ENCODE results near the gene TEX44.
"Not testable (repeated sequence)": the region's sequence is repeated elsewhere in the genome, so short reads cannot be mapped to it uniquely, and the experiment has no call there.

Gene TEX44

DNA sequence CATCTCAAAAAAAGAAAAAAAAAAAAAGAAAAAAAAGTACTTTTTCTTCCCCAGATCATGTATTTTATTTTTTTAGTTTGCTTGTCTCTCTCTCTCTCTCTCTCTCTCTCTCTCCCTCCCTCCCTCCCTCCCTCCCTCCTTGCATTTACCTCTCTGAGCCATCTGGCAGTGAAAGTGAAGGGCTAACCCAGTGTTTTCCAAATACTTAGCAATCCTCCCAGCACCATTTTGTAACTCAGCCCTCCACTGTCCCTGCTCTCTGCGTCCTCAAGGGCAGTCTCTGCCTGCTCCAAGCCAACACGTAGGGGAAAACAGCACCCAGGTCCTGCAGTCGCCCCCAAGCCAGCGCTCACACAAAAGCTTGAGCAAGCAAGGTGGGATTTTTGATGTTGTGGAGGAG lies 19.6 kb upstream of the TEX44 start:
- DNase-seq = no peak

DNA sequence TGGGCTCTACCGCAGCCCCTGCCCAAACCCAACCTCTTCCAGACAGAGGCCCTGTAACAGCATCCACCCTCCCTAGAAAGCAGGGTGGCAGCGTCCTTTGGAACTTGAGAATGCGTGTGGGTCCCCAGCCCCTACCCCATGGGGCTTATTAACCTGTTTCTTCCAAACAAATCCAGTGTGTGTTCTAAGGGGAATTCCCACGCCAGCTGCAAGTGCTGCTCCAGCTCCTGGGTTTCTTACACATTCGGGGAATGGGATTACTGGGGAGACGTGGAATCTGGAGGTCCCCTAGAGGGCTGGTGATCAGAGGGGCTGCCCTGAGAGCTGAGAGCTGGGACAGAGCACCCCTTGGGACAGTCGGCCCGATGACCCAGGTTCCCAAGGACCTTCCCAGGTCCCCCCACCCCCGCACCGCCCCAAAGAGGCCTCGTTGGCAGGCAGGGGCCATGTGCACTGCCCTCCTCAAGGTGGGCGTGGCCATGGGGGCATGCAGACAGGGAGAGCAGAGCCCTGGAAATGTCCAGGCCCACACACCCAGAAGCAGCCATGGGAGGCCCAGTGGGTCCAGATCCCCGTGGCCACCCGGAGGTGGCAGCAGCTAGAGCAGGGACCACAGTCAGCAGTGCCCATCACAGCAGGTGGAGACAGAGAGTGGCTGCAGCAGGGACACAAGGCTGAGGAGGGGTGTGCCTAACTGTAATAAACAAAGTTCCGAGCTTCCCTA lies 18.8 kb upstream of the TEX44 start:
- DNase-seq = no peak

DNA sequence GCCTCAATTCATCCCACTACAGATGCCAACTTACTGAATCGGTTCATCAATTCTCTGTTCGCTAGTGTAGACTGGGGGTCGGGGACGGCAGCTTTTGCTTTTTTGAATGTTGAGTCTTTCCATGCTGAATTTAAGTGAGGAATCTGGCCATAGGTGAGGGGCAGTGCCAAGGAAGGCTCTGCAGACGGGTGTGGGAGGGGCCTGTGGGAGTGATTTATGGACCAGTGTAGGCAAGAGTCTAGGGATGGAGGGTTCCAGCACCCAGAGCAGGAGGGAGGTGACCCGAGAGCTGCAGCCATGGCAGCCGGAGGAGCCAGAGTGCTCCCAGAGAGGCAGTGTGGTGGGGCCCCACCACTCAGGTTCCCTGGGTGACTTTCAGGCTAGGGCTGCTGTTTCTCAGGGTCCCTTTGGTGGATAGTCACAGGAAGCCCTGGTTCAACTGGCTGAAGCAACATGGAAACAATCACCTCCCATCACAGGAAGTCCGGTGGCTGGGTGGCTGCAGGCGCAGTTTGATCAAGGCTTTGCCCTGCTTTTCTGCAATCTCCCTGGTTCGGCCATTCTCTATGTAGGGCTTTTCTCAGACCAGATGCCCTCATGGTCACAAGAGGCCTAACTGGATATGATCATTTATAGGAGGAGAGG lies 16.9 kb upstream of the TEX44 start:
- no peak for DNase-seq

DNA sequence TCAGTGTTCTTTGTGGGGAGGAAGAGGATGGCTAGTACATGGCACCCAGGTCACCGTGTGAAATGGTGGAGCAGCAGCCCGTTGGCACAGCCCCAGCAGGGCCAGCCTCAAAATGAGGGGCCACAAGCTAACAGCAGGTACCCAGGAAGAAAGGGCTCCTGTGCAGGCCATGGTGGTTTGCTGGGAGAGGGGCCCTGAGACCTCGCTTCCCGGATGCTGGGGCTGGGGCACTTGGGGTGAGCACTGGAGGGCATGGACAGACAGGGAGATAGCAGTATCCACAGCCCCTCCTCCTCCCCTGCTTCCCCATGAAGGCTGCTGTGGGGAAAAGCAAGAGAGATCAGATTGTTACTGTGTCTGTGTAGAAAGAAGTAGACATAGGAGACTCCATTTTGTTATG lies 16.2 kb upstream of the TEX44 start:
- DNase-seq = no peak

DNA sequence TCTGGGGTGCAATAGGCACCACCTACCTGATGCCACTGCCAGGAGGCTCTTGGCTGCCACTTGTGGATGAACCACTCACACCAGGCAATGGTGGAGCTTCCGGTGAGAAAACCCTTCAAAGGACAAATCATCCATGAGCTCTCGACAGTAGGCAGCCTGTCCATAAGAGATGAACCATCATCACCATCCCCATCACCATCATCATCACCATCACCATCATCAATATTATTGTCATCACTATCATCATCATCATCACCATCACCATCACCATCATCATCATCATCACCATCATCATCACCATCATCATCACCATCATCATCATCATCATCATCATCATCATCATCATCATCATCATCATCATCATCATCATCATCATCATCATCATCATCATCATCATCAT lies 14.0 kb upstream of the TEX44 start:
- DNase-seq = not testable (repeated sequence)

DNA sequence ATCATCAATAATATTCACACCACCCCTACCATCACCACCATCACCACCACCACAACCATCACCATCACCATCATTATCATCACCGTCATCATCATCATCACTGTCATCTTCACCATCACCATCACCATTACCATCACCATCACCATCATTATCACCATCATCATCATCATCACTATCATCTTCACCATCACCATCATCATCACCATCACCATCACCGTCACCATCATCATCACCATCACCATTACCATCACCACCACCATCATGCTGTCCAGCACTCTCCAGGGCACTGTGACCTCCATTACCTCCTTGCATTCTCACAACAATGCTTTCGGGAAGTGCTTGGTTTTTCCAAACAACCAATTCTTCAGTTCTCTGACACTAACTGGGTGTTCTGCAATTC lies 13.1 kb upstream of the TEX44 start:
- no peak for DNase-seq

DNA sequence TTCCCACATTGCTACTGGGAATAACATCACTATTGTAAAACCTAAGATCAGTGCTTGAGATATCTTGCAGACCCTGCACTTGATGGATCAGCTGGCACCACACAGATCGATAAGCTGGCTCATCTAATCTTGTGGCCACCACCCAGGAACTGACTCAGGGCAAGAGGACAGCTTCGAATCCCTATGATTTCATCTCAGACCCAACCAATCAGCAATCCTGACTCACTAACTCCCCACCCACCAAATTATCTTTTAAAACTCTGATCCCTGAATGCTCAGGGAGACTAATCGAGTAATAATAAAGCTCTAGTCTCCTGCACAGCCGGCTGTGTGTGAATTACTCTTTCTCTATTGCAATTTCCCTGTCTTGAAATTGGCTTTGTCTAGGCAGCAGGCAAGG lies 11.3 kb upstream of the TEX44 start:
- DNase-seq = no peak

DNA sequence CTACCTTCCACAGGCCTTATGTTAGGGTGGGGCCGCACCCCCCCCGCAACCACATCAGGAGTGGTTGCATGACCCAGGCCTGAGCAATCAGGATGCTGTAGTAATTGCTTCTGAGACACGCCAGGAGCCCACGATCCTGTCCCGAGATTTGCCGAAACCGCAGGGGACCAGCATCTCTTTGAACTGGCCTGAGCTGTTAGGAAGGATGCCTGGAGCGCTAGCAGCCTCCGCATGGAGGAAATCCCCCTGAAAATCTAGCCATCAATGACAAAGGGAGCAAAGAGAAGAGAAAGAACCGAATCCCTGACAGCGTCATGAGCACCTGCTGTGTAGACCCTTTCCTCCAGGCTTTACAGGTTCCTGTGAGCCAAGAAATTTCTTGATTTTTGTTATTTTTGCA lies 8.7 kb upstream of the TEX44 start:
- no peak for DNase-seq

DNA sequence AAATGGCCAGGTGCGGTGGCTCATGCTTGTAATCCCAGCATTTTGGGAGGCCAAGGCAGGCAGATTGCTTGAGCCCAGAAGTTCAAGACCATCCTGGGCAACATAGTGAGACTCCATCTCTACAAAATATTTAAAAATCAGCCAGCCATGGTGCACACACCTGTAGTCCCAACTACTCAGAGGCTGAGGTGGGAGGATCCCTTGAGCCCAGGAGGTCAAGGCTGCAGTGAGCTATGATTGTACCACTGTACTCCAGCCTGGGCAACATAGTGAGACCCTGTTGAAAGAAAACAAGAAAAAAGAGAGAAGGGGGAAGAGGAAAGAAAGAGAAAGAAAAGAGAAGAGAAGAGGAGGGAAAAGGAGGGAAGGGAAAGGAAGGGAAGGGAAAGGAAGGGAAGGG lies 4.9 kb upstream of the TEX44 start:
- not testable (repeated sequence) for DNase-seq

DNA sequence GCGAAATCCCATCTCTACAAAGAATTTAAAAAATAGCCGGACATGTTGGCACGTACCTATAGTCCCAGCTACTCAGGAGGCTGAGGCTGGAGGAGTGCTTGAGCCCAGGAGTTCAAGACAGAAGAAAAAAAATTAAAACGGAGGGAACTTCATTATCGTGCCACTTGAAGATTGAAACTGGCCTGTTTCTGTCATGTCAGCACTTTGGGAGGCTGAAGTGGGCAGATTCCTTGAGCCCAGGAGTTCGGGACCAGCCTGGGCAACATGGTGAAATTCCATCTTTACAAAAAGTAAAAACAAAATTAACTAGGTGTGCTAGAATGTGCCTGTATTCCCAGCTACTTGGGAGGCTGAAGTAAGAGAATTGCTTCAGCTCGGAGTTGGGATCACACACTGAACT lies 3.0 kb upstream of the TEX44 start:
- no peak for DNase-seq

DNA sequence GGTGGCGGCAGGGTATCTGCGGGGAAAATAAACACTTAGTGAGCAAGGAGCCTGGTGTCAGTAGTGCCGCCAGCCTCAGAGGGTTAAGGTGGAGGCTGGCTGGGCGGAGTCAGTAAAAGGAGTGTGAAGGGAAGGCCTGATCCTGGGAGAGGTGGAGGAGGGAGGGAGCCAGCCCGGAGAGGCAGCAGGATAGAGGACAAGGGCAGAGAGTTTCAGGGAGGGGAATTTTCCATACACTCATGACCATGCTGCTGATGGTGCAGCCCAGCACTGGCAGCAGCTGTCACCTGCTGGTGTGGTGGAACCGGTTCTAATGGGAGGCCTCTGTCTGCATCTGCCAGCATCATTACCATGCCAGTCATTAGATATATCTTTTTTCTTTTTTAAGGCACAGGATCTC lies 2.0 kb upstream of the TEX44 start:
- DNase-seq = no peak

DNA sequence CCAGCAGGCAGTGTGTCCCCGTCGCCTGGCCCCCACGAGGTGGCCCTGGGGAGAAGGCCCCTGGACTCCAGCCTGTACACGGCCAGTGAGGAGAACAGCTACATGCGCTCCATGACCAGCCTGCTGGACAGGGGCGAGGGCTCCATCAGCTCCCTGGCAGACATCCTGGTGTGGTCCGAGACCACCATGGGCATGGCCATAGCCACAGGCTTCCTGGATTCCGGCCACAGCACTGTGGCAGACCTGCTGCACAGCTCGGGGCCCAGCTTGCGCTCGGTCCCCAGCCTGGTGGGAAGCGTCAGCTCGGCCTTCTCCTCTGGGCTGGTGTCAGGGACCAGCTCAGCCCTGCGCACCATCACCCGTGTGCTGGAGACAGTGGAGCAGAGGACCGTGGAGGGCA lies 1.0 kb downstream of the TEX44 start:
- DNase-seq = no peak

DNA sequence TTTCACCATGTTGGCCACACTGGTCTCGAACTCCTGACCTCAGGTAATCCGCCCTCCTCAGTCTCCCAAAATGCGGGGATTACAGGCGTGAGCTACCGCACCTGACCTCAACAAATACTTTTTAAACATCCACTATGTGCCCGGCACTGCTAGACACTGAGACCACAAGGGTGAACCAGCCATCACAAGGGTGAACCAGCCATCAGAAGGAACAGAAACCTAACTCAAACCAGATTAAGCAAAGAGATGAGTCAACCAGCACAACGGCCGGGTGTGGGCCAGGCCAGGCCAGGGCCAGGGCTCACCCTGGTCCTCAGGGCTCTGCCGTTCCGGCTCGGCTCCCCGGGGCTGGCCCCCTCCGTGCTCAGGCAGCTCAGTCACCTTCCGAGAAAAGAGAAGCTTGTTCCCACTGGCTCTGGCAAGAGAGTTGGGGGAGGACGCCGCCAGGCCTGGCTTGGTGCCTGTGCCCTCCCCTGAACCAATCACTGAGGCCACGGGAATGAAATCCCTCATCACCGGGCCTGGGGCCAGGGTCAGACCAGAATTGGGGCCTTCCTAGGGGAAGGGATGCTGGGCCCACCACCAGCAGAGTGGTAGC lies 4.4 kb downstream of the TEX44 start:
- DNase-seq = no peak

DNA sequence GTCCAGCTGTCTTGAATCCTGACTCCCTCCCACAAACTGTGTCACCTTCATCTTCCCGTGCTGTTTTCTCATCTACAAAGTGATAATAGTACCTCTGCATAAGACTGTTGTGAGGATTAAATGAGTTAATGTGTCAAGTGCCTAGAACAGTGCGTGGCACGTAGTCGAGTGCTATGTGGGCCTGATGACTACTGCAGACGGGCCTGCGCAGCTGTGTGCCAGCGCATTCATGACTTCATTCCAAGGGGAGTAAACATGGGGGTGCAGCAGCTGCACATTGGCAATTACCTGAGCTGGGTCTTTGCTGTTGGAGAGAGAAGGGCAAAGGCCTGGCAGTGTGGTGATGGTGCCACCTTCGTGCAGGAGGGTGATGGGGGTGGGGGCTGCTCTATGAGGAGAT lies 5.0 kb downstream of the TEX44 start:
- DNase-seq = no peak

DNA sequence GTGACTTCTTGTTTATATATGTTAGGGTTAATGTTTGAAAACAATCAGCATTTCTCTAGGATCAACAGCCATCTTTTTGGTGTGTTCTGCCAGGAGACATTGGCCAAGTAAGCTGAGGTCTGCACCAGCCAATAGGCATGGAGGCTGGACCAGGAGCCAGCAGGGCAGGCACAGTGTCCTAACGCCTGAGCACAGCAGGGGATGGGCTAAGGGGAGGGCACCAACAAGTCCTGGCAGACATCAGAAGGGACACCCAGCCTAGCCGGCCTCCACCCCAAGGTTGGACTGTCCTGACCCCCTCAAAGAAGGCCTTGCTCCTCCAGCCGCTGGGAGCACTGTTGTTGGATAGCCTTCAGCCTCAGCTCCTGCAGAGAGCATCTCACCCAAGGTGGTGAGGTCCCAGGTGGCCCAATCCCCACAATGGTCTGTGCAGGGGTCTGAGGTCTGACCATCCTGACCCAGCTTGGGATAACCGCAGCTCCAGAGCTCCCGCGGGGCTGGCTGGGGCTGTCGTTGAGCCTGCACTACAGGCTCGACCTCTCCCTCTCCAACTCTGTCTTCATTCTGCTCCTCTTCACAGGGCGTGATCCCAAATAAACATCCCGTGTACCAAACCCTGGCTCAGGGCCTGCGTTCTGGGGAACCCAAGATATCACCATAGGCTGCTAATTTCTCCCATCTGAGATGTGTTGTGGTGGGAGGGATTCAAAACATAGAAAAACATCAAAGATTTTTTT lies 8.1 kb downstream of the TEX44 start:
- no peak for DNase-seq

DNA sequence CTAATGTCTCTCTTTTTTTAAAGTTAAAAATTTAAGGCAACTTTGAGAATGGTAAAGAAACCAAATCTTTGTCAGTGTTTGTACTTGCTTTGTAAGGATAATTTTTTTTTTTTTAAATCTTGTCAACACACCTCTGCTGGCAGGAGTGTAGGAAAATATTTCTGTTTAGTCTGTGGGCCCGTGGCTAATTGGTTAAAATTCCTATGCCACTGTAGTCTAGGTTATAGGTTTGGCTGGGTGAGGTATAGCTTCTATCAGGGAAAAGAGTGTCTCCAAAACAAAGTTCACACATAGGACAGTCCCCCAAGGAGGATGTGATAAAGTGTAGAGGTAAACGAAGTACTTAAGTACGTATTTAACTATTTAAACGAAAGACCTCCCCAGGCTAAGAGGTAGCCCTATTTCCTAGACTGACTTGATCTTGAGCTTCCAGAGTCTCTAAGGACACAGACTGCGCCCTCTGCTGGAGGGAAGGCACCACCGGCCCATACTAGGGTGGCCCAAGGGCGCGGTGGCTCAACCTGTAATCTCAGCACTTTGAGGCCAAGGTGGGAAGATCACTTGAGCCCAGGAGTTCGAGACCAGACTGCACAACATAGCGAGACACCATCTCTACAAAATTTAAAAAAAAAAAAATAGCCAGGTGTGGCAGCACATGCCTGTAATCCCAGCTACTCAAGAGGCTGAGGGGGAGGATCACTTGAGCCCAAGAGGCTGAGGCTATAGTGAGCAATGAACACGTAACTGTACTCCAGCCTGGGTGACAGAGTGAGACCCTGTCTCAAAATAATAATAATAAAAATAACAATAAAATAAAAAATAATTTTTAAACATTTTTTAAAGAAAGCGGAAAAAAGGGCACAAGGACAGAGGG lies 8.9 kb downstream of the TEX44 start:
- peak; percentile 57 for DNase-seq

DNA sequence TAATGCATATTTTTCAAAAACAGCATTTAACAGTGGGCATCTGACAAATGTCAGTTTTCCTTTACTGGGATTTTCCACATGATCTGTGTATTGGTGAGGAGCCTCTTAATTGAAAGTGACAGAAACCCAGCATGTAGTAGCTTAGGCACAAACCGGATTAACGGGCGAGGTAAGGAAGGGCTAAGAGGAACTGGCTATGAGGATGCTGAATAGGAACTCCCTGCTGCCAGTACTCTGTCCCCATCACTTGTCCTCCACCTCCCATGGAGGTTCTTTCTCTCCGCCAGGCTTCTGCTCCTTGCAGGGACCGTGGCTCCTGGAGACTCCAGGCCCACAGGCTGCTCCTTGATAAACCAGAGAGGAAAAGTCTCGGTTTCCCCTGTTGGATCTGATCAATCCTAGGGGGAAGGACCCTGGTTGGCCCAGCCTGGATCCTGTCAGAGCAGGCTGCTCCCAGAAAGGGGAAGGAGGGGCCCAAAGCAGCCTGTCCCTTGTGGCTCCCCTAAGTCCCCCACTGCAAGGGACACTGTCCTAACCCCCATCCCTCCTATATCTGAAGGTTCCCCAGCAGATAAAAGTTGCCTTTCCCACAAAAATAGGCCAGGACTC lies 10.3 kb downstream of the TEX44 start:
- no peak for DNase-seq

DNA sequence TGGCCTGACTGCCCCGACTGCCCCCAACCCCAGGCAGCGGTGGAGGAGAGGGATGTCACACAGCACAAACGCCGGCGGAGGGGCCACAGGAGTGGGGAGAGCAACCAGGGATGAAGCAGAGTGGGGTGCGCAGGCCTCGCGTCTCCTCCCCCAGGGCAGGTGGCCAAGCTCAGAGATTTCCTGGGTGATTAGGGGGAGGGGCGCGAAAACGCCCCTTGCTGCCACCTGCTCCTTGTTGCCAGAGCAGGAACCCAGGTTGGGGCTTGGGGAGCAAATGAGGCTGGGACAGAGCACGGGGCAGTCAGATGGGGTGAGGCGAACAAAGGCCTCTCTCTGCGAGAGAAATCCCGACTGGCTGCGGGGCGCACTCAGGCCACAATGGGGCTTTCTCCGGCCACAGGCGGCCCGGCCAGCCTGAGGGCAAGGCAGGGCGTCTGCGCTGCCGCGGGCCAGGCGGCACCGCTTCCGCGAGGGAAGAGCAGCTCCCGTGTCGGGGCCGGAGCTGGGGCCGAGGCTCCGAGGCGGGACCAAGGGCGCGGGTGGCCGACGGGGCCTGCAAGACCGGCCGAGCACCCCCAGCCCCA lies 11.5 kb downstream of the TEX44 start:
- DNase-seq = no peak

DNA sequence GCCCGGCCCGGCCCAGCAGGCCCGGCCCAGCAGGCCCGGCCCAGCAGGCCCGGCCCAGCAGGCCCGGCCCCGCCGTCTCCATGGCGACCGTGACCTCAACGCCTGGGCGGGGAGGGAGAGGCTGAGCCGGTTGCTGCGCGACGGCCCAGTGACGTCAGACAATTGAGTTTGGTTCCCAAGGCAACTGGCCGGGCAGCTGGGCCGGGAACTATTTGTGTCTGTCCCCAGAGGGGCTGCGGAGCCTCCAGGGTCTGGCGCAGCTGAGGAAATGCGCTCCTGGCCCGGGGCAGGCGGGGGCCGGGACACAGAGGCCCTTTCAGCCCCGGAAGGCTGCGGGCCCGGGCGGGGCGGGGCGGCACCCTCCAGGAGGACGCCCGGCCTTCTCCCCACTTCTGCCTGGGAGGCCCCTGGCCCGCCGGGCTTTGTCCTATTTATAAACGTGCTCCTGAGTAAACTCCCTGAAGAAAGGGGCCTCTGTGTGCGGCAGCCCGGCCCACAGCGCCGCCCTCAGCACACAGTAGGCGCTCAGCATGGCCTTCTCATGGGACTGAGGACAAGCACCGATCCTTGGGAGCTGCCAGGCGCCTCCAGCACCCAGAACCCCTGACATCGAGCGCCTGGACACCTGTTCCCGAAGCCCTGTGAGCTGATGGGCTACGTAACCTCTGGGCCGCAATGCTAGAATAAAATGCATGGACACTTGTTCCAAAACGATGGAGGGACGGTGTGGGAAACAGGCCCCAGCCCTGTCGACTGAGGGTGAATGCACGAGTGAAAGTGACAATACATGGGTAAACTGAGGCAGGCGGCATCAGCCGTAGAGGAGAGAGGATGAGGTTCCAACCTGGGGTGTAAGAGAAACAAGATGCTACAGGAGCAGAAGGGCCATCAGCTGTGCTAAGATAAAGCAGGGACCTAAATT lies 12.3 kb downstream of the TEX44 start:
- DNase-seq = peak; percentile 95

DNA sequence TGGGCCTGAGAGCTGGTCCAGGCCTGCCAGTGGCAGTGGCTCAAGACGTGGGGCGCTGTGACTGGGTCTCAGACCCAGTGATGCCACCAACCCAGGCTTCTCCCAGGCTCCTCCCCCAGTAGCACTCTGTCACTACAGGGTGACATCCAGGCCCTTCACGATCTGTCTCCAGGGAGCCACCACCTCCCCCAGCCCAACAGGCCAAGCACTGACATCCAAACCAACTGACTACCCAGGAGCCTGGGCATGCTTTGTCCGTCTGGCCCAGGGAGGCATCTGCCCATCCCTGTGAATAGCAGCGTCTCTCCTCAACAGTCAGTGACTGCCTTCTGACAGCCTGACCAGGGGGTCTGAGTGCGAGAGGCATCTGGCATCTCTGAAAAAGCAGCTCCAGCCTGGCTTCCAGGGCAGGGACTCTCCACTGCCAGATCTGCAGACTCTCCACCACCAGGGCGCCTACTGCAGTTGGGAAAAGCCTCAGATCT lies 13.0 kb downstream of the TEX44 start:
- DNase-seq = no peak

DNA sequence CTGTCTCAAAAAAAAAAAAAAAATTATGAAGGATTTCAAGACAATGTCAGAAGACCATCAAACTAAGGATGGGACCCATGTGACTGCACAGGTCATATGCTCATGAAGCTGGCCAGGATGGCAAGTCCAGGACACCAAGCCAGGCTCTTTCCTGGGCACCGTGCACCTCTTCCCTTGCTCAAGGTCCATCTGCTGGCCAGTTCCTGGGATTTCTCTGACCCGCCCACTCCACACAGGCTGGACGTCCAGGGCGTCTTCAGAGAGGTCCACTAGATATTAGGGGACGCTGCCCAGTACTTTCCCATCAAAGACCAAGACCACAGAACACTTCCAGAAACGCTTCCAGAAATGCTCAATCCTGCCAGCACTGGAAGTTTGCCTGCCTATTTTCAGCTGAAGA lies 14.3 kb downstream of the TEX44 start:
- no peak for DNase-seq
